Hepatocyte (in vitro differentiated cells): ENCODE measurements around the gene SLC30A1. TPM values are rescaled to one million over a fixed set of nuclear protein-coding genes. Genes with fewer than 3 reads are reported as not detected.
A peak's percentile ranks its signal among the peaks of the same experiment; 100 is the strongest.

Experiments used
- DNase-seq: peaks from one replicate; pipeline ENCODE4 v3.0.0-alpha.2; 2016; ENCODE audit warnings: low spot score
- H2AFZ ChIP-seq: fragments of 200-600 bp; sonication (generic); 2 replicates; pipeline ENCODE4 v1.6.0; 2016; ENCODE audit warnings: antibody characterized with exemption, mild to moderate bottlenecking
- H3K27ac ChIP-seq: fragments of 200-600 bp; sonication (generic); 2 replicates; pipeline ENCODE4 v1.5.1; 2016; ENCODE audit warnings: mild to moderate bottlenecking
- H3K27me3 ChIP-seq: fragments of 200-600 bp; sonication (generic); 2 replicates; pipeline ENCODE4 v1.6.1; 2016
- H3K36me3 ChIP-seq: fragments of 200-600 bp; sonication (generic); replicated peaks from 2 replicates; pipeline ENCODE4 v1.5.1; 2016; ENCODE audit warnings: low read depth; ENCODE audit not compliant: insufficient read depth
- H3K4me1 ChIP-seq: fragments of 200-600 bp; sonication (generic); 2 replicates; pipeline ENCODE4 v1.5.1; 2016; ENCODE audit warnings: mild to moderate bottlenecking, moderate library complexity; ENCODE audit not compliant: insufficient read depth
- H3K4me2 ChIP-seq: fragments of 200-600 bp; sonication (generic); 2 replicates; pipeline ENCODE4 v1.6.0; 2016
- H3K4me3 ChIP-seq: fragments of 200-600 bp; sonication (generic); 2 replicates; pipeline ENCODE4 v1.5.1; 2016; ENCODE audit warnings: mild to moderate bottlenecking
- H3K79me2 ChIP-seq: fragments of 200-600 bp; sonication (generic); 2 replicates; pipeline ENCODE4 v1.6.0; 2017; ENCODE audit warnings: mild to moderate bottlenecking
- H3K9me2 ChIP-seq: fragments of 200-600 bp; sonication (generic); replicated peaks from 2 replicates; pipeline ENCODE4 v1.6.0; 2017; ENCODE audit warnings: mild to moderate bottlenecking; ENCODE audit not compliant: insufficient read depth
- H3K9me3 ChIP-seq: fragments of 200-600 bp; sonication (generic); 2 replicates; pipeline ENCODE4 v1.5.1; 2016; ENCODE audit warnings: low read depth, mild to moderate bottlenecking
- H4K20me1 ChIP-seq: fragments of 200-600 bp; sonication (generic); 2 replicates; pipeline ENCODE4 v1.6.0; 2016; ENCODE audit warnings: mild to moderate bottlenecking; ENCODE audit not compliant: insufficient read depth, poor library complexity, severe bottlenecking
- EZH2 ChIP-seq: fragments of 200-600 bp; sonication (generic); IDR thresholded peaks from 2 replicates; pipeline ENCODE4 v1.6.1; 2016; ENCODE audit warnings: antibody characterized with exemption, mild to moderate bottlenecking, borderline replicate concordance
- EZH2phosphoT487 ChIP-seq: fragments of 200-600 bp; sonication (generic); IDR thresholded peaks from one replicate; pipeline ENCODE4 v1.6.1; 2018; ENCODE audit warnings: antibody characterized with exemption, mild to moderate bottlenecking, low read depth, moderate library complexity; ENCODE audit not compliant: unreplicated experiment, severe bottlenecking
- WGBS: methylation state at CpG from one replicate; pipeline ENCODE4 v1.1.6; 2016; ENCODE audit warnings: low lambda C conversion rate; ENCODE audit errors: missing lambda C conversion rate; 5-methylcytosine and 5-hydroxymethylcytosine counted together
- polyA plus RNA-seq: library from polyadenylated mRNA; unstranded; fragments of >200 nt; fragmentation: Nextera tagmentation; extraction: Ambion mirVana; gene quantifications from 2 replicates; pipeline ENCODE4 v1.2.1, GENCODE V29; 2016
- total RNA-seq: library from RNA; depleted of rRNA; stranded (reverse); fragments of >200 nt; gene quantifications from 2 replicates; pipeline ENCODE4 v1.2.3, GENCODE V29; 2014
- TF ChIP-seq, protein P1 (sequence below): fragments of 200-600 bp; sonication (generic); IDR thresholded peaks from 2 replicates; pipeline ENCODE4 v1.5.1; 2016; ENCODE audit warnings: antibody characterized with exemption, mild to moderate bottlenecking; ENCODE audit not compliant: poor library complexity

The SLC30A1 gene
- total and polyA plus RNA-seq, 2 experiments from 2014 or later: 31.3 to 87.2 TPM

DNA sequence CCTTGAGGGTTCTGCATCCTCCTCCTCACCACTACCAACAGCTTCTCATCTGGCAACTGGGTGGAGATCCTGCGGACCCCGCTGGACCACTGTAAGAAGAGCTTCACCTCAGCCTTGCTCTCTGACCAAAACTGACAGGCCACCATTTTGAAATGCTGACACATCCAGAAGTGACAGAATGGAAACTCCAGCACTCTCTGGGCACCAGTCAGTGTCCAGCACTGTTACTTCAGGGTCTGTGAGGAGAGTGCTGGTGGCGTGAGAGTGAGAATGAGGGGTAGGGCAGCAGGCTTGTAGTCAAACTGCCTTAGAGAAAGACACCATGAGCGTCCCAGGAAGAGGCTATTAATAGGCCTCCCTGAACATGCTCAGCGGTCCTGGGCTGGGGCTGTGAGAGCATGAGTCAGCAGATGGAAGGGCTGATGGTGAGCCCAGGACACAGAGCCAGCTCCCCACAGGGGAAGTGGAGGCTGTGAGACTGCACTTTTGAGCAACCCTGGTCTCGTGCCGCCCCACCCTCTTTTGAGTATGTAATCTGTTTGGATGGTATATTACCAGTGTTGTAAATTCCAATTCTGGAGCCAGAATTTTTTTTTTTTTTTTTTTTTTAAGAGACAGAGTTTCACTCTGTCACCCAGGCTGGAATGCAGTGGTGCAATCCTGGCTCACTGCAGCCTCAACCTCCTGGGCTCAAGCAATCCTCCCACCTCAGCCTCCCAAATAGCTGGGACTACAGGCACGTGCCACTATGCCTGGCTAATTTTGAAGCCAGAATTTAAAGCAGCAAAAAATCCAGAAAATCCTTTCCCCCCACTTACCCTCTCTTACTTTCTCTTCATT is 34.4 kb upstream of the SLC30A1 start:
- DNase-seq: peak; percentile 88
- TF ChIP-seq EZH2: no peak
- TF ChIP-seq, protein P1, sequence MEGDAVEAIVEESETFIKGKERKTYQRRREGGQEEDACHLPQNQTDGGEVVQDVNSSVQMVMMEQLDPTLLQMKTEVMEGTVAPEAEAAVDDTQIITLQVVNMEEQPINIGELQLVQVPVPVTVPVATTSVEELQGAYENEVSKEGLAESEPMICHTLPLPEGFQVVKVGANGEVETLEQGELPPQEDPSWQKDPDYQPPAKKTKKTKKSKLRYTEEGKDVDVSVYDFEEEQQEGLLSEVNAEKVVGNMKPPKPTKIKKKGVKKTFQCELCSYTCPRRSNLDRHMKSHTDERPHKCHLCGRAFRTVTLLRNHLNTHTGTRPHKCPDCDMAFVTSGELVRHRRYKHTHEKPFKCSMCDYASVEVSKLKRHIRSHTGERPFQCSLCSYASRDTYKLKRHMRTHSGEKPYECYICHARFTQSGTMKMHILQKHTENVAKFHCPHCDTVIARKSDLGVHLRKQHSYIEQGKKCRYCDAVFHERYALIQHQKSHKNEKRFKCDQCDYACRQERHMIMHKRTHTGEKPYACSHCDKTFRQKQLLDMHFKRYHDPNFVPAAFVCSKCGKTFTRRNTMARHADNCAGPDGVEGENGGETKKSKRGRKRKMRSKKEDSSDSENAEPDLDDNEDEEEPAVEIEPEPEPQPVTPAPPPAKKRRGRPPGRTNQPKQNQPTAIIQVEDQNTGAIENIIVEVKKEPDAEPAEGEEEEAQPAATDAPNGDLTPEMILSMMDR: no peak
- no peak for TF ChIP-seq EZH2phosphoT487
- no peak overlapping the region for H2AFZ ChIP-seq
- no peaks in the 10 kb centered on the region for H3K27me3 ChIP-seq
- H3K36me3 ChIP-seq: no peaks in the 10 kb centered on the region
- H4K20me1 ChIP-seq: no peaks in the 10 kb centered on the region
- H3K27ac ChIP-seq: peak overlapping the region; percentile 78
- no peak overlapping the region for H3K4me3 ChIP-seq
- no peaks in the 10 kb centered on the region for H3K79me2 ChIP-seq
- 68% methylated on average over 8 of the region's 8 CpGs for WGBS
- H3K9me3 ChIP-seq: no peaks in the 10 kb centered on the region
- H3K4me2 ChIP-seq: no peak overlapping the region
- H3K9me2 ChIP-seq: no peaks in the 10 kb centered on the region
- H3K4me1 ChIP-seq: peaks cover under 1% of the 10 kb centered on the region

DNA sequence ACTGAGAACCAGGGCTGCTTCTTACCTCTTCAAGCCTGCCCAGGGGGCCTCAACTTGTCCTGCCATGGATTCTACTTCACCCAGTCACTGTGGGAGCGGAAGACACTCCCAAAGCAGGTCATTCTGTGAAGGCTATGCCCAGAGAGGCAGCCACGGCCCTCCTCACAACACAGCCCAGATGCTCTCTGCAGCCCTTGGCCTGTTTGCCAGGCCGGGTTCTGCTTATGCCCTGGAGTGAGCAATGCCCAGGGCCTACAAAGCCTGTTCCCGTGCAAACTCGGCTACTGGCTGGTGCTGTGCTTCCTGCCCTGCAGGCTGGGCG is 33.8 kb upstream of the SLC30A1 start:
- DNase-seq: no peak

DNA sequence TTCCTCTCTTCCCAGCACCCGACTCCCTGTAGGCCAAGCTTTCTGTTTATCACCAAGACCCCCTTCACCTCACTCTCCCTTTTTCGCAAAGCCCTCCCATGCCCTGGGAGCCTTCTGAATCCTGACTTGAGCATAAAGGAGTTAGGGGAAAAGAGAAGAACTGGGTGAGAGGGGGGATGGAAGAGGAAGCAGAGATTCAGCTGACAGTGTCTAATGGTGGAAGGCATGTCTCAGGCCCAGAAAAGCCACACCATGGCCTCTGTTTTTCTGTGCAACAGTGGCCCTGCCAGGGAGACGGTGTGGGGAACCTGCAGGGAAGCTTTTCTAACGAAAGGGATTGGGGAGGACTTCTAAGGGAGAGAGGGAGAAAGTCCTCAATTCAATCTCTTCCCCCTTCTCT is 32.9 kb upstream of the SLC30A1 start:
- H3K27ac ChIP-seq: no peak overlapping the region
- H3K36me3 ChIP-seq: no peaks in the 10 kb centered on the region
- 83% methylated on average over 4 of the region's 4 CpGs for WGBS
- no peak for DNase-seq
- no peaks in the 10 kb centered on the region for H3K9me3 ChIP-seq
- H2AFZ ChIP-seq: no peak overlapping the region
- no peaks in the 10 kb centered on the region for H3K27me3 ChIP-seq
- no peaks in the 10 kb centered on the region for H4K20me1 ChIP-seq
- H3K4me2 ChIP-seq: no peak overlapping the region
- no peaks in the 10 kb centered on the region for H3K79me2 ChIP-seq
- H3K4me3 ChIP-seq: no peak overlapping the region
- H3K4me1 ChIP-seq: peaks cover 6% of the 10 kb centered on the region
- no peaks in the 10 kb centered on the region for H3K9me2 ChIP-seq
- TF ChIP-seq, protein P1: no peak
- no peak for TF ChIP-seq EZH2
- TF ChIP-seq EZH2phosphoT487: no peak

More for the DNA sequence above, 33.8 kb upstream of the SLC30A1 start:
- TF ChIP-seq EZH2phosphoT487: no peak
- TF ChIP-seq EZH2: no peak
- TF ChIP-seq, protein P1: no peak
- peaks cover 6% of the 10 kb centered on the region for H3K4me1 ChIP-seq
- peak overlapping the region; percentile 78 for H3K27ac ChIP-seq
- H3K27me3 ChIP-seq: no peaks in the 10 kb centered on the region
- no peaks in the 10 kb centered on the region for H3K9me3 ChIP-seq
- H2AFZ ChIP-seq: no peak overlapping the region
- H3K4me3 ChIP-seq: no peak overlapping the region
- 95% methylated on average over 6 of the region's 6 CpGs for WGBS
- no peaks in the 10 kb centered on the region for H3K9me2 ChIP-seq
- no peaks in the 10 kb centered on the region for H4K20me1 ChIP-seq
- no peak overlapping the region for H3K4me2 ChIP-seq
- no peaks in the 10 kb centered on the region for H3K79me2 ChIP-seq
- H3K36me3 ChIP-seq: no peaks in the 10 kb centered on the region
